SKM-1 treated with dmso at 0.1 percent for 144 hours (cell line): ENCODE results near the gene FKBP4.

Experiments used
- DNase-seq: peaks from one replicate; lab custom pipeline; 2025; ENCODE audit not compliant: unreplicated experiment; lab: John Stamatoyannopoulos, UW

FKBP4 gene

DNA sequence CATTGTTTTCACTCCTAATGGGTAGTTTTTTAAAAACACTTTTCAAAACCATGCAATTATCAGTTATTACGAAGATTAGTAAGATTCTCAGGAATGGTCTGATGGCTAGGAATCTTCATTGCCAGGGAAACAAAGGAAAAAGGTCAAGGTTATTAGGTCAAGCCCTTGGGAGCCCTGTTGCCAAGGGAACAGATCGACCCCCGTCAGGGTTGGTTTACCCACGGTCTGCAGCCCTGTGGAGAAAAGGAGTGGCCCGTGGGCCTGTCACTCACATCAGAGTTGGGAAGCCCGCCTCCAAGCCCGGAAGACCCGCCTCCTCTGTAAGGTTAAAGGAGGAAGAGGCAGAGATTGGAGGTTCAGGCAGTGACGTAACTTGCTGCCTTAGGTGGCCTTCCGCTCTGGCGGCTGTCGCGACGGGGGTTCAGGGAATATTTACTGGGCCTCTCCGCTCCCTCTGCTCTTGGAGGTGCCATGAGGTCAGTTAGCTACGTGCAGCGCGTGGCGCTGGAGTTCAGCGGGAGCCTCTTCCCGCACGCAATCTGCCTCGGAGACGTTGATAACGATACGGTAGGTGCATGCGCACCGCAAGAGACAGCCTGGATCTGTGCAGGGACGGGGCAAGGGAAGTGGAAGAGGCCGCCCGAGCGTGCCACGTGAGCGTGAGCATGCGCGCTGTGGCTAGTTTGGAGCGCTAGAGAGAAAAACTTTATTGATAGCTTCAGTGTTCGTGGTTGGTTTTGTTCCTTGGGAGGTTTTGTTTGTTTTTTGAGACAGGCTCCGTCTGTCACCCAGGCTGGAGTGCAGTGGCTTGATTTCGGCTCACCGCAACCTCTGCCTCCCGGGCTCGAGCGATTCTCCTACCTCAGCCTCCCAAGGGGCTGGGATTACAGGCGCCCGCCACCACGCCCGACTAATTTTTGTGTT is 17.8 kb downstream of the FKBP4 start, which contains the start of gene ITFG2:
Gene ITFG2, plus strand, starts transcription at position 379 of the 924 bp plus-strand sequence. Its CDS starts 93 bp downstream, at position 472.
- DNase-seq = peak; percentile 90

- peak; percentile 58 for DNase-seq
Measured at GRCh38 chr12:2813214-2814185, 18.7 kb downstream of the FKBP4 start.

- no peak for DNase-seq
Measured at GRCh38 chr12:2819810-2820209, 25.0 kb downstream of the FKBP4 start.

- DNase-seq = no peak
Measured at GRCh38 chr12:2820432-2820831, 25.7 kb downstream of the FKBP4 start.

DNA sequence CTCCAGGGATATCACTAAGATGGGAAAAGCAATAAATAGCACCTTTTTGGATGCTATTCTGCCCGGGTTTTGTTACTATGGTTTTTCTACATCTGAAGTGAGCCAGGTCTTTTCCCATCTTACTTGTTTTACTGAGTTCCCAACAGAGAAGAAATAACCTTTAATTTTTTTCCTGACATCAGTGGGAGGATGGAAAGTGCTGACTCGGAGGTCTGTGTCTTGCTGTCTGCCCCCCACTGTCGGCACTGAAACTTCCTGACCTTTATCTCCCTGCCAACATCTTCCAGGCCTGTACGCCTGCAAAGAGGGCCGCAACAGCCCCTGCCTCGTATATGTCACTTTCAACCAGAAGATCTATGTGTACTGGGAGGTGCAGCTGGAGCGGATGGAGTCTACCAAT is 28.7 kb downstream of the FKBP4 start:
- DNase-seq = no peak

GRCh38 chr12:2824541-2824940 is 29.8 kb downstream of the FKBP4 start:
- DNase-seq = no peak

GRCh38 chr12:2825132-2825531 is 30.4 kb downstream of the FKBP4 start:
- DNase-seq = no peak

- no peak for DNase-seq
Measured at GRCh38 chr12:2826036-2826435, 31.3 kb downstream of the FKBP4 start.

DNA sequence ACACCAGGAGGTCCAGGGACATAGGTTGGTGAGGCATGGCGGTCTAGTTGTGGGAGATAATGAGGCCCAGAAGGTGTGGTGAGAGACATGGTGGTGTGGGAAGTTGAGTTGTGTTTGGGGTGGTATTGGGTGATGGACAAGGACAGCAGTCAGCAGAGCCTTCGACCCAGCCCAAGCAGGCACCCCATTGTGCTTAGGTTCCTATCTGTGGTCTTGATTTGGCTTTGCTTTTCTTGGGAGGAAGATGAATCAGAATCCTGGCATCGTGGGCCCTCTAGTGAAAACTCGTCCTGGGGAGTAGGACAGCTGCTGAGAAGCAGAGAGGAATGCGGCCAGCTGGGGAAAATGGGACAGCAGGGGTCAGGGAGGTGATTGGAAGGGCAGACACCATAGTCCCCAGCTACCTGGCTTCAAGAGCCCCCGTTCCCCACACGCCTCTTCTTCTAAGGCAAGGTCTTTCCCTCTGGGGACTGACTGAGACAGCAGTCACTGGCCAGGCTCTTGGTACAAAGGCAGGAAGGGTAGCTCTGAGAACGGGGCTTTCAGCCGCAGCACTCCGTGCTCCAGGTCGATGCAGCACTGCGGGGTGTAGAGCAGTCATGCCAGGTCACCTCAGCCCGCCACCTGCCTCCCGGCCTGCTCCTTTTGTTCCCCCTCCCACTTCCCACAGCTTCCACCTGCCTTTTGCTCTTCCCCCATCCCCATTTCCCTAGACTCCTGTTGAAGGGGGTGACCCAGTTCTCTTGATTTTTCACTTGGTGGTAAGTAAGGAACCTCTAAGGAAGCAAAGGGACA is 32.1 kb downstream of the FKBP4 start:
- no peak for DNase-seq

- DNase-seq = no peak
Measured at GRCh38 chr12:2829275-2829674, 34.5 kb downstream of the FKBP4 start.

DNA sequence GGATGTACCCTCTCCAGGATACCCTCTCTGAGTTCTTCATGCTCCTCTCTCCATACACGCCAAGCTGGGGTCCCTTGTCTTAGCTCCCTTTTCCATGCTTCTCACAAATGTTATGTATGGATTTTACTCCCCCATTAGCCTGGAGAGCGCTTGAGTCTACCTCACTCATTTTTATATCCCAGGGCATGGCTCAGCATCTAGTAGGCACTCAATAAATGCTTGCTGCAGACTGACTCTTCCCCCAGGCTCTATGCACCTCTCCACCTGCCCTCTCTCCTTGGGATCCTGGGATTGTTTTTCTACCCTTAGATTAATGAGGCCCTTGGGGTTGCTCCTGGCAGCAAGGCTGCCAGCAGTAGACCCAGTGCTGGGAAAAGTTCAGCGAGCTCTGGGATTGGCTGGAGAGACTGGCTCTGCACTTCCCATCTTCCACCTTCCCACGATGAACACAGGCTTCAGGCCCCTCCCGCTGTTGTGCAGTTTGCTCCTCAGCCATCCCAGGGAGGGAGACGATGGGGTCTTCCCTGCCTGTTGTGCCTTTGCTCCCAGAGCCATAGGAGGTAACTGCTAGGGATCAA is 37.9 kb downstream of the FKBP4 start:
- DNase-seq = no peak

DNA sequence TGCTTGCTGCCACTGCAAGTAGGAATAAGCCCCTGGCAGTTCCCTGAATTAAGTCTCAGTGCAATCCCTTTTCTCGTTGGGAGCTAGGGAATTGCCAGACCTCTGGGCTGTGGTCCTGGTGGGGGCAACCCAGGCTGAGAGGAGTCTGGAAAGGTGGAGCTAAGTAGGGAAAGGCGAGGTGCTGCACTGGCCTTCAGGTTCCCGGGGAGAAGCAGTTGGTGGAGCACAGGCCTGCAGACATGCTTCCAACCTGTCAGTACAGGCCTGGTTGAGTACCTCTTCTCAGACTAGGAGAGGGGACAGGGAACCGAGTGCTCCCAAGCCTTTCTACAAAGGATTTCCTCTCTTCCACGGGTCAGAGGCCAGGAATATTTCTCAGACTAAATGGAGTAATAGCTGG is 38.6 kb downstream of the FKBP4 start:
- no peak for DNase-seq

DNA sequence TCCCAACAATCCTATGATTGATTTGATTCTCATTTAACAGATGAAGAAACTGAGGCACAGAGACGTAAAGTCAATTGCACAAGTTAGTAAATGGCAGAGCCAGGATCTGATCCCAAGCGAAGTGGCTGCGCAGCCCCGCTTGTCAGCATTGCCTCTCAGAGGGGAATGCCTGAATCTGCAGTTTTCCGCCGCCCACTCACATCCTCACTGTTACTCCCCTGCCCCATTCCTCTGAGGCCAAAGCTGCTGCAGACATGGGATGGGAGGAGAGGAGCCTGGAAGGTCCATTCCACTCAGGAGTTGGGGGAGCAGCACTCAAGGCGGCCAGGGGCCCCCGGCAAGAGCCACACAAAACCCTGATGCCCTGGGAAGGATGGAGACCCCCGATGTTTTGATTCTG is 39.0 kb downstream of the FKBP4 start:
- no peak for DNase-seq

- DNase-seq = no peak
Measured at GRCh38 chr12:2834581-2835491, 40.1 kb downstream of the FKBP4 start, which contains the start of gene NRIP2. Gene NRIP2, minus strand, starts transcription at chr12:2835035. Its CDS starts 52 bp downstream, at chr12:2834983.

DNA sequence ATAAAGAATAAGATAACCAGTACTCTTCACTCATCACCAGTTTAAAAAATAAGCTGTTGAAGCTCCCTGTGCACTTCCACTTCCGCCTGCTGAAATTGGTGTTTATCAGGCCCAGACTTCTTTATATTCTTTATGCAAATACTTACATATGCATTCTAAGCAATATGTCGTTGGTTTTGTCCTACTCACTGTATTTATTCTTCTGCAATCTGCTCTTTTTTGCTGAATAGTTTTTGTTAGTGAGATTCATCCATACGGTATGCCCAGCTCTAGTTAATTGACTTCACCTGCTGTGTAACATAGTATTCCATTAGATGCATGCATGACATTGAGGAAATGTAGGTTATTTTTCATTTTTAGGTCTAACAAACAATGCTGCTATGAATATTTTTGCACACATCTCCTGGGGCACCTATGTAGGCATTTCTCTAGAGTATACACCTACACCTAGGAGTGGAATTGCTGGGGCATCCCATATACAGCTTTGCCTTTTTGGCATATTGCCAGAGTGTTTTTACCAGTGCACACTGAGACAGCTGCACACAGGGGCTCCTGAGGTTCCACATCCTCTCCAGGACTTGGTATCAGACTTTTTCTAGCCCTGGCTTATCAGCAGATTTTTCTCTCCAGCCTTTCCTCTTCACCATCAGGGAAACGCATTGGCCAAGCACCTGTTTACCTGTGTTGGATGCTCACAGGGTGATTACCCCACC is 41.1 kb downstream of the FKBP4 start:
- no peak for DNase-seq

GRCh38 chr12:2836574-2836973 is 41.8 kb downstream of the FKBP4 start:
- no peak for DNase-seq

DNA sequence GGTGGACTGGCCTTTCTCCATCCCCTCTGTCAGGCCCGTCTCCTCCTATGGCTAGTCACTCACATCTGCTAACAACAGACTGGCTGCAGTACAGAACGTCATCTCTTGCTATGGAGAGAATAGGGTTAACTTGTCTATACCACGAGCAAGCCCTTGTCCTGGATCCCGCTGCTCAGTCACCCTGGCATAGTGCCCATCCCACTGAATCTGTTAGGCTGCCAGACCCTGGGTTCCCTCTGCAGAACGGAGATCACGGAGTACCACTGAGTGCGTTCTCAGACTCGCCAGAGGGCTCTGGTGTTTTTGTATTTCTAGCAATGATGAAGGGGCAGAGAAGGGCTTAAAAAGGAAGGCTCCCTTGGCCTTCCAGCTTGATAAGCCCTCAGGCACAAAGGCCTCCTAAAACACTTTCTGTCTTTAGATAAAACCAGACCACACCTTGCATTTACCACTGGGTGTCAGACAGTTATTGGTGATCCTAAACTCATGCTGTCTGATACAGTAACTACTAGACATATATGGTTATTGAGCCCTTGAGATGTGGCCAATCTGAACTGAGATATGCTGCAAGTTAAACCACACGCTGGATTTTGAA is 46.4 kb downstream of the FKBP4 start:
- no peak for DNase-seq

DNA sequence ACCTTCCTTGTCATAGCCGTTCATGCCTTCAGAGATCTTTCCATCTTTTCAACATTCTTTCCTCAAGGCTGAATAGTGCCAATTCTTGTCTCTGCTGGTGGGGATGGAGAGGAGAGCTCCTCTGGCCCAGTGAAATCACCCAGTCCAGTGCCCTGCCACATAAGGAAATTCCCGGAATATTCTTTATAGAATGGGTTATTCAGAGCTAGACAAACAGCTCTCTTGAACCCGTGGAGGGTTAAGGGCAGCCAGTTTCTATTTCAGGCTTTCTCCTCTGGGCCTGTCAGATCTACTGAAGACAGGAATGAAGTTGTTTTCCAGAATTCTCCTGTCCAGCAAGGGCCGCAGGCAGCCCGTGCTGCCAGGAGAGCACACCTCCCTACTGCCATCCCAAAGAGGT is 48.2 kb downstream of the FKBP4 start:
- DNase-seq = no peak
